HepG2 (cell line): ENCODE data around the gene MT1G.

Experiments
- NFIC ChIP-seq: IDR thresholded peaks from 2 replicates; pipeline ENCODE4 v1.6.1; 2012; ENCODE audit warnings: mild to moderate bottlenecking, low read length, inconsistent platforms
- POLR2AphosphoS5 ChIP-seq: IDR thresholded peaks from 2 replicates; pipeline ENCODE4 v1.6.1; 2012; ENCODE audit warnings: low read depth, low read length
- TCF7L2 ChIP-seq: IDR thresholded peaks from 2 replicates; pipeline ENCODE4 v1.6.1; 2011; ENCODE audit warnings: mild to moderate bottlenecking, low read depth, low read length, moderate library complexity
- ZNF432 ChIP-seq: sonication (generic); formaldehyde crosslinking; IDR thresholded peaks from 2 replicates; pipeline ENCODE4 v1.5.0; 2020; ENCODE audit warnings: missing genetic modification reagents, mild to moderate bottlenecking, borderline replicate concordance
- TF ChIP-seq, protein P1 (sequence below): sonication (generic); formaldehyde crosslinking; IDR thresholded peaks from 2 replicates; pipeline ENCODE4 v1.4.0; 2020; ENCODE audit warnings: missing genetic modification reagents

- TF ChIP-seq POLR2AphosphoS5: no peak
- TF ChIP-seq TCF7L2: no peak
- TF ChIP-seq, protein P1, sequence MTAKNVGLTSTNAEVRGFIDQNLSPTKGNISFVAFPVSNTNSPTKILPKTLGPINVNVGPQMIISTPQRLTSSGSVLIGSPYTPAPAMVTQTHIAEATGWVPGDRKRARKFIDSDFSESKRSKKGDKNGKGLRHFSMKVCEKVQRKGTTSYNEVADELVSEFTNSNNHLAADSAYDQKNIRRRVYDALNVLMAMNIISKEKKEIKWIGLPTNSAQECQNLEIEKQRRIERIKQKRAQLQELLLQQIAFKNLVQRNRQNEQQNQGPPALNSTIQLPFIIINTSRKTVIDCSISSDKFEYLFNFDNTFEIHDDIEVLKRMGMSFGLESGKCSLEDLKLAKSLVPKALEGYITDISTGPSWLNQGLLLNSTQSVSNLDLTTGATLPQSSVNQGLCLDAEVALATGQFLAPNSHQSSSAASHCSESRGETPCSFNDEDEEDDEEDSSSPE: no peak
- no peak for TF ChIP-seq ZNF432 (CRISPR knock-in tag)
- TF ChIP-seq NFIC: no peak
These were observed 47.4 kb downstream of the MT1G start for GRCh38 chr16:56620339-56620897.
